ENCODE measurements around the gene SCG2.

GRCh38 chr2:223590964-223591363, 11.2 kb downstream of the SCG2 start:
- TF ChIP-seq GATA3 (IDR thresholded peaks at IDR 0.05; ENCODE audit: low read depth, low read length), result no peak
- no peak for TF ChIP-seq GATA2 (IDR thresholded peaks at IDR 0.05; ENCODE audit: low read depth, low read length)

Measured in SH-SY5Y (cell line).